Measurements from ENCODE around the gene ABCB1.
"Not testable (repeated sequence)": the region's sequence is repeated elsewhere in the genome, so short reads cannot be mapped to it uniquely, and the experiment has no call there.

Gene ABCB1

DNA sequence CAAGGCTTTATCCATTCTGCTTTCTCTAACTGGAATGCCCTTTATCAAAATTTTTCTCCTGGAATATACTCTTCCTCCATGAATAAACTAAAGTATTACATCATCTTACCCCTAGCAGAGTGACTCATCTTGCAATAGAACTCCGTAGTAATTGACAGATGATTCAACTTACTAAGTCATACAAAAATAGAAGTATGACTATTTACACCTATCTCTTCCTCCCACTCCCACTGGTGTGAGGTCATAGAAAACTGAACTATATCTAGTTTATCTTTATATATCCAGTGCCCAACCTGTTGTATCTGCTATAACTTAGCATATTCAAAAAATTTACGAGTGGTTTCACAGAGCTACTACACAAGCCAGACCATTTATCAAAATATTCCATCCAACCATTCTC is 26.1 kb downstream of the ABCB1 start:
- DNase-seq, result no peak

DNA sequence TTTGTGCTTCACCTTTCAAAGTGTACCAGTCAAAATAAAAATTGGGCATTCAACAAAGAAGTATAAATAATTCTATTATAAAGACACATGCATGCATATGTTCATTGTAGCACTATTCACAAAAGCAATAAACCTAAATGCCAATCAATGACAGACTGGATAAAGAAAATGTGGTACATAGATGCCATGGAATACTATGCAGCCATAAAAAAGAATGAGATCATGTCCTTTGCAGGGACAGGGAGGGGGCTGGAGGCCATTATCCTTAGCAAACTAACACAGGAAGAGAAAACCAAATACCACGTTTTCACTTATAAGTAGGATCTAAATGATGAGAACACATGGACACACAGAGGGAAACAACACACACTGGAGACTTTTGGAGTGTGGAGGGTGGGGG is 28.2 kb downstream of the ABCB1 start:
- not testable (repeated sequence) for DNase-seq

GRCh38 chr7:87570178-87570577 is 30.5 kb downstream of the ABCB1 start:
- DNase-seq, result no peak

DNA sequence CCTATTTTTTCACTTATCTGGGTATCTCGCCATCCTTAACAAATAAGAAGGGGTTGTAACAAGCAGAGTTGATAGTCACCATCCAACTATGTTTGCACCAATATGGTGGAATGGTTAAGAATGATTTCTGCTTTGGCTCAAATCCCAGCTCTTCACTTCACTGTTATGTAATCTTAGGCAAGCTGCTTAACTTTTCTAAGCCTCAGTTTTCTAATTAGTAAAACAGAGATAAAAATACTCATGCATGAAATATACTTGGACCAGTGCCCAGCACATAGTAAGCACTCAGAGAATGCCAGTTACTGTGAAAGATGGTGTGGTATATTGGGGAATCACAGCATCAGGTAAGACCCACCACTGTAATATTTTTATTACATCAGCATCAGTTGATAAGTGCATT is 33.6 kb downstream of the ABCB1 start:
- no peak for DNase-seq

- DNase-seq, result no peak
Observed at GRCh38 chr7:87566311-87566900, 34.3 kb downstream of the ABCB1 start.

DNA sequence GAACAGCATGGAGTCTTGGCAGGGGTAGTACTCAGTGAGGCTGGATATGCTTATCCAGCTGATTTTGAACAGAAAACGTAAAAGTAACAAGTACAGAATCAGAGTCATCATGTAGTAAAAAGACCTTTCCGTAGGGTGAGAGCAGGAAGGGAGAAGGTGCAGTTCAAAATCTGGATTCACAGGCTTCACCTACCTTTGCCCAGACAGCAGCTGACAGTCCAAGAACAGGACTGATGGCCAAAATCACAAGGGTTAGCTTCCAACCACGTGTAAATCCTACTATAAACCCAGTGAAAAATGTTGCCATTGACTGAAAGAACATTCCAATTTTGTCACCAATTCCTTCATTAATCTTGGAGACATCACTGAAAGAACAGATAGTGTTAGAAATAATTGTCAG is 34.8 kb downstream of the ABCB1 start:
- no peak for DNase-seq

DNA sequence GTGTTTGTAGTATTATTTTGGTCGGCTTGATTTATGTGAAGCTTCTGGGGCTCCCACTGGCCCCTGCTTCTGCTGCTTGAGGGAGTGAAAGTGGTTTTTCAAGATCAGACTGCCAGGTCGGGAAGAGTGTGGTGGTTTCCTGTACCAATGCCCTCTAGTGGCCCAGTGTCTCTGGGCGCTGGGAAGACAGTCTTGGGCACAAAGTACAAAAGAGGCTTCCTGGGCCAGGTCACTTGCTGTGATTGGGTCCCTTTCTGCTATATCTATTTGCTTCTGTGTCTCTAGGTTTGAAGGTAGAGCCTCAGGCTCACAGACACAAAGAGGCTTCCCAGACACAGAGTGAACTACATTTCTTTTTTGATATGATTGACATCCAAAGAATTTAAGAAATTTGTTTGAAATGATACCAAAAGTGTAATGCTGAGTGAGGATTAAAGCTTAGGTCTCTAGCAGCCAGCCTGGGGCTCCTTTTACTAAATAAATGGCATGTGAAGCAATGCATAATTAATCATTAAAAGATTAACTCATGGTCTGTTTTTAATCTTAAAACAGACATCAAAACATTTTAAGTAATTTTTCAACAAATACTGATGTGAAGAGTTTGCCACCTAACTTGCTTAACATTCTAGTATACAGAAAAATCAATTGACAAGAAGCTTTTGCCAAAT is 36.3 kb downstream of the ABCB1 start:
- no peak for DNase-seq

DNA sequence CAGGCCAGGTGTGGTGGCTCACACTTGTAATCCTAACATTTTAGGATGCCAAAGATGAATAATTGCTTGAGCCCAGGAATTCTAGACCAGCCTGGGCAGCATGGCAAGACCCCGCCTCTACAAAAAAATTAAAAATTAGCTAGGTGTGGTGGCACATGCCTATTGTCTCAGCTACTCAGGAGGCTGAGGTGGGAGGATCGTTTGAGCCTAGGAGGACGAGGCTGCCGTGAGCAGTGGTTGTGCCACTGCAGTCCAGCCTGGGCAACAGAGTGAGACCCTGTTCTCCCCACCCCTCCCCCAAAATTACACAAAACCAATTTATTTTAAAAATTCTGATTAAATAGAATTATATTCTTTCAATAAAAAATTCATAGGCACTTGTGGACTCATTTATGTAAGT is 39.0 kb downstream of the ABCB1 start:
- no peak for DNase-seq

DNA sequence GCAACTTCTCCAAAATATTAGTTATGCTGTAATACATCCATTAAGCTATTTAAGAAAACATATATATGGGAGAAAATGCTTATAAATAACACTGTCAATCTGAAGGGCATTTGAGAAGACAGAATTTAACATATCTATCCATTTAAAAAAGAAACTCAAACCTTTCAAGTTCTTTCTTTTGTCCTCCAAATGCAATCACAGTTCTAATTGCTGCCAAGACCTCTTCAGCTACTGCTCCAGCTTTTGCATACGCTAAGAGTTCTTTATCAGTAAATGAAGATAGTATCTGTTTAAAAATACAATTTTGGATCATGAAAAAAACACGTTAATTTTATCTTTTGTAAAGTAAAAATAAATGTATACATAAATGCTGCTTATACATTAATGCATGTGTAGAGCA is 39.6 kb downstream of the ABCB1 start:
- DNase-seq, result no peak

DNA sequence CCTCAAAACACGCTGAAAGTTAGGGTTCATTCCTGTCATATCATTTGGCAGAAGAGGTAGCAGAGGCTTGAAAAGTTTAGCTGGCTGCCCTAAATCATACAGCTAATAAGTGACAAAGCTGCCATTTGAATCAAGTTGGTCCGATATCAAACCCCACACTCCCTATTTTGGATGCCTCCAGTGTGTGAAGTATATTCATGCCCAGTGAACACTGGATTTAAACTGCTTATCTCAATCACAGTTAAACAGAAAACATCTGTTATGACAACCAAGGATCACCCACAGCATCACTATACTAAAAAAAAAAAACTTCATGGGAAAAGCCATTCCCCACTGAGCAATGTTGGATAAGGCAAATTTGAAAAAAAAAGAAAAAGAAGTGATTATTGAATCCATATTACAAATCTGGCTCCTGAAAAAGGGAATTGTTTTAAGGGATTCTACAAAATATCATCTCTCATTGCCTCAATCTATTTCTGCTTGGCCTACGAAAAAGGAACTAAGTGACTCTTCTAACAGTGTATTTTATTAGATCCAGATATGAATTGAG is 48.3 kb downstream of the ABCB1 start:
- no peak for DNase-seq

GRCh38 chr7:87548123-87548919 is 52.4 kb downstream of the ABCB1 start:
- no peak for DNase-seq

DNA sequence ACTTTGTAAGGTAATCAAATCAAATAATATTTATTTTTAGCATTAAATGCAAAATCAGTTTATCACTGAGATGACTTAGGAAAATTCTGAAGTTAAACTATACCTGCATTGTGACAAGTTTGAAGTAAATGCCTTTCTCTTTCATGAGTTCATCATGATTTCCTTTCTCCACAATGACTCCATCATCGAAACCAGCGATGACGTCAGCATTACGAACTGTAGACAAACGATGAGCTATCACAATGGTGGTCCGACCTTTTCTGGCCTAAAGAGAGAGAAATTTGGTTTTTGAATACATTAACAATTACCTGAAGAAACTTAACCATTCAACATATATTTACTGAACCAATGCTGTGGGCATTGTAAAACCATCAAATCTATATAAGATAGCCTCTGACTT is 54.9 kb downstream of the ABCB1 start:
- no peak for DNase-seq

- DNase-seq, result no peak
Observed at GRCh38 chr7:87543623-87544022, 57.1 kb downstream of the ABCB1 start.

DNA sequence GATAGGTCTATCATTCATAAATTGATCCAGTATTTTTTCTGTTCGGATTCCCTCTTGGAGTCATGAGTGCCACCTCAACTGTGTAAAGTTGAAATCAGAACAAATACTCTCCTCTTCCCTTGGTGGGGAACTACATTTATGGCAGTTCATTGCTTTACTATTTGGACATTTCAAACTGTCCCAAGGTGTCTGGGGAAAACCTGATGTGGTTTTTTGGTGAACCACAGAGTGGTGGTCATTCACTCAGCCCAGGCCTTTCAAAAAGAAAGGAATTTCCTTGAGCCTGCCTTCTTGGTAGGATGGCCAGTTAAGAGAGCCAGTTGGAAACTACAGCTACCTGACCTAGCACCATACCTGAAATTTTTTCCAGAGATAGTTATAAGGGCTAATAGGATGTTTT is 59.0 kb downstream of the ABCB1 start:
- no peak for DNase-seq

- no peak for DNase-seq
Observed at GRCh38 chr7:87538052-87538451, 62.6 kb downstream of the ABCB1 start.

DNA sequence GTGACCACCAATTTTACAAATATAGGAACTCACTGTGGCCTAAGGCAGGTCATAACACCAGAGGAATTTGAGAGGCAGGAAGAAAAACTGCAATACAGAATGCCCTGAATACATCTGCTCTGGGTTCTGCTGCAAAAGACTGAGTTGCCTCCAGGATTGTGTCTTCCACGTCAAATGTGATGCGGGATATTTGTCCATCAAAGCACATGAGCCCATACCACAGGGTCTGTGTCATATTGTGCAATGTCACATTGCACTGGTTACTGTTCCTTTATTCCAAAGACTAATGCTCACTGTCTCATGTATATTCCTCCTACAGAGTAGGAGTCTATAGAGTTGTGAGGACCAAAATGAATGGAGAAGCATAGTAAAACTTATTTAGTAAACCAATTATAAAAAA is 66.6 kb downstream of the ABCB1 start:
- DNase-seq, result no peak

DNA sequence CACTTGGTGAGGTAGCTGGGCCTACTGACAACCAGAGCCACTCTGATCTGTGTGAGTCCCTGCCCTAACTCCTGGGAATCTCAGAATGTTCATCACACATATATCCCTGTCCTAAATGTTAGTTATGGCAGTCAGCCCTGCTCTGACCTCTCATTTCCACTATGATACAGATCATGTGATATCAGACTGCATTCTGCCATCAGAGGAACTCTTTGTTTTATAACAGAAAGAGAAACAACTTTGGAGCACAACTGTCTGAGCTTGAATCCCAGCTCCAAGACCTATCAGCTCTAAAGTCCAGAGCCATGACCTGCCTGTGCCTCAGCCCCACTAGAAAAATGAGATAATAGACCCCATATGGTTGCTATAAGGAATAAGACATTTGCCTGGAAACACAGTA is 70.6 kb downstream of the ABCB1 start:
- no peak for DNase-seq

DNA sequence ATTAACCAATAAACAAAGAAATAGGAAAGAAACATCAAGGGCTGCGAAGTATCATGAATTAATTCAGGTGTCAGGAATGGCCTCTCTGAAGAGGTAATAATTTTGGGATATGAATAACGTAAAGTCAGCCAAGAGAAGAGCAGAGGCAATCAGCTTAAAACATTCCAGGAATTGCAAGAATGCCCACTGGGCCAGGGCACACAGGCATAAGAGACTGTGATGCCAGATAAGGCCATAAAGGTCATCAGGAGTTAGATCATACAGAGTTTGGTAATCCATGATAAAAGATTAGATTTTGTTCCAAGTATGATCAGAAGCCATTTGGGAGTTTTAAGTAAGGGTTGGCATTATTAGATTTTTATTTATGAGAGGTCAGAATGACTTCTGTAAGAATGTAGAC is 72.0 kb downstream of the ABCB1 start:
- no peak for DNase-seq

GRCh38 chr7:87518735-87519134 is 81.9 kb downstream of the ABCB1 start:
- DNase-seq, result no peak

DNA sequence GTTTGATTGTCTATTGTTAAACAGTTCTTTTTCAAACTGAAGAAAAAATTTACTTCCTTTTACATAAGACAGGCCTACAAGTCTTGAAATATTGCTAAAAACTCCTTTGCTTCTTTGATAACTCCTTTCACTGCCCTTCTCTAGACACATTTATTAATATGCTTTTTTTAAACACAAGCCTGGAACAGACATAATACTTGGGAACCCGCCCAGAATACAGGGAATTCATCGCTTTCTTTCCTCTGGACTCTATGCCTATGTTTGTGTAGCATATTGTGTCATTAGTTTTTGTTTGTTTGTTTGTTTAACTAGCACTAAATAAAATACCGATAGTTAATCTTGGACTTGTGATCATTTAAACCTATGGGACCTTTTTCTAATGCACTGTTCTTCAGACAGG is 82.8 kb downstream of the ABCB1 start:
- no peak for DNase-seq

- no peak for DNase-seq
Observed at GRCh38 chr7:87517136-87517815, 83.4 kb downstream of the ABCB1 start.

DNA sequence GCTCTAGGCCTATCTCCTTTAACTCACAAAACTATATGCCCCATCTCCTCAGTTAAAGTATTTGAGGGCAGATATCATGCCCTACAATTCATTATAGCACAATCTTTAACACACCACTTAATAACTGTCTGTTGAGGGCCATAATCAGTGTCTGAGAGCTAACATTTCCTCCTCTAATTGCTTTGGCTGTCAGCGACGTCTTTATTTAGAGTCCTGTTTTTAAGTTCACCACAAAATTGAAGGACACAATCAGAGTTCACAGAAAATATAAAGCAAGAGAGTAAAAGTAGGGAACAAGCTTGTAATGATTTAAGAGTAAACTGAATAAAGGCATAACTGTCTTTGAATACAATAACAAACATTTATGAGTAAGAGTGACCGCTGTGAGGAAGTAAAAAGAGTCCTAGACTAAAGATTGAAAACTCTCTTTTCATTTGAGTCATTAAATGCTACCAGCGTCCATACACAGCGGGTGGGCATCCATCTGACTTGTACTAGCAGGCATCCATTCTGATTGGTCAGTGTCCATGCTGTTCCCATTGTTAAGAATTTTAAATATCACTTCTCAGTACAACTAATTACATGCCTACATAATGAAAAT is 86.8 kb downstream of the ABCB1 start:
- DNase-seq, result no peak

GRCh38 chr7:87512906-87513305 is 87.8 kb downstream of the ABCB1 start:
- no peak for DNase-seq
